ENCODE results near the gene PURA.

Gene PURA

GRCh38 chr5:140110646-140110957, 3.3 kb upstream of the PURA start:
- H3K36me3 ChIP-seq (ENCODE audit: insufficient read depth, low read depth, low read length): no peaks in the 10 kb centered on the region
- H3K4me1 ChIP-seq (ENCODE audit: insufficient read depth, low read length): peaks cover 21% of the 10 kb centered on the region
- no peak overlapping the region for H3K27ac ChIP-seq (ENCODE audit: low read length)
- H3K9me3 ChIP-seq (ENCODE audit: insufficient read depth, low read depth, low read length): no peaks in the 10 kb centered on the region; the same call in 1 of the 2 replicates
- no peak overlapping the region for H3K9ac ChIP-seq (ENCODE audit: low read depth, low read length)
- H3K27me3 ChIP-seq (ENCODE audit: insufficient read depth, low read length): peaks cover 88% of the 10 kb centered on the region
- peak overlapping the region; percentile 25; the same call in 1 of the 2 replicates for H3K4me3 ChIP-seq (ENCODE audit: low read length)

DNA sequence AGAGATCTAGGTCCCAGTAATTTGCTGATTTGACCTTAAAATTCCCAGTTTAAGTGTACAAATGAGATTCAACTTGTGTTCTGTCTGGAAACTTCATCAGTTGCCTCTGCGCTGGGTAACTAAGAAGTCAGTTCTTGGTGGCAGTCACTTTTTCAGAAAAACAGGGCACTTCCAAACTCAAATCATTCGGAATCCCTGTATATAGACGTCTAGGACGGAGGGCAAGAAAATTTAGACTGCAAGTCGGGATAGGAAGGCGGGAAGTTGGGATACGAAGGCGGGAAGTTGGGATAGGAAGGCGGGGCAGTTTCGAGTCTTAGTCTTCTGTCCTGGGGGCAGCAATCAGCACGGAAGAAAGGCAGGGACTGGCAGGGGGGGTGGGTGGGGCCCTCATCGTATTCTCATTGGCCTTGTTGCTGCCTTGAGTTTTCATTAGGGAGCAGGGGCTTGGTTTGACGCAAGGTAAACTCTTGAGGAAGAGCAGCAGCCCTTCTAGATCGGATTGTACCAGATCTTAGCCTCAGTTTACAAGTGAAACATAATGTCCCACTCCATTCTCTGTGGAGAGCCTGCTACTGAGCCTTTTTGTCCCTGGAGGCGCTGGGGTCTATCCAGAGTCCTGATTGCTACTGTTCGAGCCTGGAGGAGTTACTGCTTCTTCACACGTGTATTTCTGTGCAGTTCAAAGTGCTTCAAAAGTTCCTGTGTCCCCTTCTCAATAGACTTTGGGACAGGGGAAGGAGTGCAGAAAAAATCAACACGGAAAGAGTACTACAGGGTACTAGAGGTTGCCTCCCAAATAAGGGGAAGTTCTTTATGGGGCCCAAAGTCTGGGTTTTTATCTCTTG, 2.7 kb upstream of the PURA start:
- H3K27ac ChIP-seq (ENCODE audit: low read length): no peak overlapping the region
- H3K4me3 ChIP-seq (ENCODE audit: low read length): peak overlapping the region; percentile 25
- H3K27me3 ChIP-seq (ENCODE audit: insufficient read depth, low read length): peaks cover 88% of the 10 kb centered on the region

DNA sequence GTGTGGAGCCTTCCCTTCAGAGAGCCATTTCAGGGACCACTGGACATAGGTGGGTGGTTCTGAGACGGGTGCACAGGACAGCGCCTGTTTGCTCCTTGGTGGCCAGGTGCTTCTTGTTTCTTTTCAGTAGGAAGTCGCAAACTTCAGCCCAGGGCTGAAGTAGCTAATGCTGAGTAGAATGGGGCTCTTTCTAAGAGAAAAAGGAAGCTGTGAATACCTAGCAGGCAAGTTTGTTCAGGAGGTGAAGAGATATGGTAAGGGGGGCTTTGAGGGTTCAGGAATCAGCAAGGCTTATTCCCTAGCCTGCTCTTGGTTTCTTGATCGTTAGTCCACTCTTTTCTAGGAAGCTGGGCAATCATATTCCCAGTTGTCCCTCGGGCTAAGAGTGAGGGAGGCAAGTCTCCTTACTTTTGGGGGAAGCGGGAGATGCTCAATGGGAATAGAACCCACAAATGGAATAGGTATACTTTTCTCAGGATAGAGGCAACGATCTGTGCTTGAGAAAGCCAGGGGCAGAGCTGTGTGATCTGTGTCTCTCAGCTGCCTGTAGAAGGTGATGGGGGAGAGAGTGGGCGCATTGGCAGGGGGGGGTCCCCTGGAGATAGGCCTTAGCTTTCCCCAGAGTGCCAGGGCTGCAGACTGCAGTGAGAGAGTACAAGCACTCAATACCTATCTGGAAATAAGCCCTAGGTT, 1.9 kb upstream of the PURA start:
- Histone ChIP-seq H3K27me3 (ENCODE audit: insufficient read depth, low read length) (peaks cover 88% of the 10 kb centered on the region), H3K4me3 (ENCODE audit: low read length) (peak overlapping the region; percentile 79), H3K27ac (ENCODE audit: low read length) (no peak overlapping the region), H3K4me1 (ENCODE audit: insufficient read depth, low read length) (peaks cover 16% of the 10 kb centered on the region), H3K9me3 (ENCODE audit: insufficient read depth, low read depth, low read length) (no peaks in the 10 kb centered on the region; the same call in 1 of the 2 replicates), H3K36me3 (ENCODE audit: insufficient read depth, low read depth, low read length) (no peaks in the 10 kb centered on the region), H3K9ac (ENCODE audit: low read depth, low read length) (no peak overlapping the region)

More for the DNA sequence above, 2.7 kb upstream of the PURA start:
- no peaks in the 10 kb centered on the region; the same call in 1 of the 2 replicates for H3K9me3 ChIP-seq (ENCODE audit: insufficient read depth, low read depth, low read length)
- peaks cover 21% of the 10 kb centered on the region for H3K4me1 ChIP-seq (ENCODE audit: insufficient read depth, low read length)
- H3K36me3 ChIP-seq (ENCODE audit: insufficient read depth, low read depth, low read length): no peaks in the 10 kb centered on the region
- H3K9ac ChIP-seq (ENCODE audit: low read depth, low read length): no peak overlapping the region

- Histone ChIP-seq H3K27me3 (ENCODE audit: insufficient read depth, low read length) (peaks cover 92% of the 10 kb centered on the region), H3K27ac (ENCODE audit: low read length) (no peak overlapping the region), H3K4me1 (ENCODE audit: insufficient read depth, low read length) (peaks cover 22% of the 10 kb centered on the region), H3K4me3 (ENCODE audit: low read length) (peak overlapping the region; percentile 79), H3K9ac (ENCODE audit: low read depth, low read length) (no peak overlapping the region), H3K9me3 (ENCODE audit: insufficient read depth, low read depth, low read length) (no peaks in the 10 kb centered on the region; the same call in 1 of the 2 replicates), H3K36me3 (ENCODE audit: insufficient read depth, low read depth, low read length) (no peaks in the 10 kb centered on the region)
These were observed 1.2 kb upstream of the PURA start for GRCh38 chr5:140112685-140113179.

GRCh38 chr5:140113180-140113698, 670 bp upstream of the PURA start:
- peak overlapping the region; percentile 79 for H3K4me3 ChIP-seq (ENCODE audit: low read length)
- peaks cover 93% of the 10 kb centered on the region for H3K27me3 ChIP-seq (ENCODE audit: insufficient read depth, low read length)
- H3K4me1 ChIP-seq (ENCODE audit: insufficient read depth, low read length): peaks cover 26% of the 10 kb centered on the region
- 0 out of 2 replicates have a peak overlapping the region, but pooled peaks have one; percentile 23 for H3K9ac ChIP-seq (ENCODE audit: low read depth, low read length)
- H3K27ac ChIP-seq (ENCODE audit: low read length): no peak overlapping the region
- H3K36me3 ChIP-seq (ENCODE audit: insufficient read depth, low read depth, low read length): no peaks in the 10 kb centered on the region
- H3K9me3 ChIP-seq (ENCODE audit: insufficient read depth, low read depth, low read length): no peaks in the 10 kb centered on the region; the same call in 1 of the 2 replicates

- H3K4me3 ChIP-seq (ENCODE audit: low read length): peak overlapping the region; percentile 85
- H3K27me3 ChIP-seq (ENCODE audit: insufficient read depth, low read length): peaks cover 80% of the 10 kb centered on the region
- peak overlapping the region; percentile 54; the same call in 1 of the 2 replicates for H3K9ac ChIP-seq (ENCODE audit: low read depth, low read length)
- H3K36me3 ChIP-seq (ENCODE audit: insufficient read depth, low read depth, low read length): no peaks in the 10 kb centered on the region
- no peaks in the 10 kb centered on the region; the same call in 1 of the 2 replicates for H3K9me3 ChIP-seq (ENCODE audit: insufficient read depth, low read depth, low read length)
- H3K4me1 ChIP-seq (ENCODE audit: insufficient read depth, low read length): peaks cover 25% of the 10 kb centered on the region
- H3K27ac ChIP-seq (ENCODE audit: low read length): no peak overlapping the region
These were observed 654 bp downstream of the PURA start for GRCh38 chr5:140114341-140115185.

DNA sequence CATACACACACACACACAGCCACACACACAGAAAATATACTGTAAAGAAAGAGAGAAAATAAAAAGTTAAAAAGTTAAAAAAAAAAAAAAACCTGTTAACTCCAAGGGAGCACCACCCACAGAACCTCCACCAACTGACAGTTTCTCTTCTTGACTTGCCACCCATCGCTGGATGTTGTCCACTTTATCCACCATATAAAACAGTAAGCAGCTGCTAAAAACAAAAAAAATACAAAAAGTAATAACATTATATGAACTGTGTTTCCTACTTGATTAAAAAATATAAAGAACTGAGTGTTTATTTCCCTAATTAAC, 1.2 kb downstream of the PURA start:
- Histone ChIP-seq H3K9me3 (ENCODE audit: insufficient read depth, low read depth, low read length) (no peaks in the 10 kb centered on the region; the same call in 1 of the 2 replicates), H3K27ac (ENCODE audit: low read length) (no peak overlapping the region), H3K27me3 (ENCODE audit: insufficient read depth, low read length) (peaks cover 74% of the 10 kb centered on the region), H3K9ac (ENCODE audit: low read depth, low read length) (no peak overlapping the region), H3K36me3 (ENCODE audit: insufficient read depth, low read depth, low read length) (no peaks in the 10 kb centered on the region), H3K4me1 (ENCODE audit: insufficient read depth, low read length) (peaks cover 25% of the 10 kb centered on the region), H3K4me3 (ENCODE audit: low read length) (peak overlapping the region; percentile 85)

DNA sequence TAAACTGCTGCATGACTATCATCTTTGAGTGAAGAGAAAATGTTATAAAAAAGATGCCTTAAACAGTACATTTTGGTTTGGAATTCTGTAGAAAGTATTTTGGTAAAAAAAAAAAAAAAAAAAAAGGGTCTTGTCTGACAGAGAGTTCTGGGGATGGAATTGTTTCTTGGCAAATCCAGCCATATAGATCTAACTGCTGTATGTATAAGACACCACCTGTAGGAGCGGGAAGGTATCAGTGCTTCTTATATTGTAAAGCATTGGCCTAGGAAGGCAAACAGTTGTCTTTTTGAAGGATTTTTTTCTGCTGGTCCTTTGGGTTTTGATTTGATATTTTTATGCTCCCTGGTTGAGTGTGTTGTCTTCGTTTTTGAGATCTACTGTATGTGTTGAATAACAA, 2.8 kb downstream of the PURA start:
- peaks cover 20% of the 10 kb centered on the region for H3K4me1 ChIP-seq (ENCODE audit: insufficient read depth, low read length)
- no peaks in the 10 kb centered on the region; the same call in 1 of the 2 replicates for H3K9me3 ChIP-seq (ENCODE audit: insufficient read depth, low read depth, low read length)
- no peak overlapping the region for H3K9ac ChIP-seq (ENCODE audit: low read depth, low read length)
- H3K27ac ChIP-seq (ENCODE audit: low read length): no peak overlapping the region
- no peak overlapping the region for H3K4me3 ChIP-seq (ENCODE audit: low read length)
- no peaks in the 10 kb centered on the region for H3K36me3 ChIP-seq (ENCODE audit: insufficient read depth, low read depth, low read length)
- peaks cover 59% of the 10 kb centered on the region for H3K27me3 ChIP-seq (ENCODE audit: insufficient read depth, low read length)

DNA sequence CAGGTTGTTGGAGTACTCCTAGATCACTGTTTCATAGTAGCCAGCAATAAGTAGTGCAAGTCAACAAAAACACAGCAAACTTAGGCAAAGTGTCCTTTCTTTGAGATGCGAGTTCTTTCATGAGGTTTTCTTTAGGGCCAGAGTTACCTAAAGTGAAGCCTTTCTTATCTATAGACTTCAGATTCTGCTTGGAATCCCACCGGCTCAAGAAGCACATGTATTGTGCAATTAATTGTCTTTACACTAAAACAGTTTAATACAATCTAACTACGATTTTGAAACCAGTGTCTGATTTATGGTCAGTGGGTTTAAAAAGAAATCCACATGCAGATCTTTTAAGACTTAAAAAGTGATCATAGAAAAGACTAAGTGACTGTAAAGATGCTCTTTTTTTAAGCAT, 3.6 kb downstream of the PURA start:
- Histone ChIP-seq H3K9me3 (ENCODE audit: insufficient read depth, low read depth, low read length) (no peaks in the 10 kb centered on the region), H3K4me1 (ENCODE audit: insufficient read depth, low read length) (peaks cover 16% of the 10 kb centered on the region), H3K27ac (ENCODE audit: low read length) (no peak overlapping the region), H3K36me3 (ENCODE audit: insufficient read depth, low read depth, low read length) (no peaks in the 10 kb centered on the region), H3K27me3 (ENCODE audit: insufficient read depth, low read length) (peaks cover 51% of the 10 kb centered on the region), H3K4me3 (ENCODE audit: low read length) (no peak overlapping the region), H3K9ac (ENCODE audit: low read depth, low read length) (no peak overlapping the region)

DNA sequence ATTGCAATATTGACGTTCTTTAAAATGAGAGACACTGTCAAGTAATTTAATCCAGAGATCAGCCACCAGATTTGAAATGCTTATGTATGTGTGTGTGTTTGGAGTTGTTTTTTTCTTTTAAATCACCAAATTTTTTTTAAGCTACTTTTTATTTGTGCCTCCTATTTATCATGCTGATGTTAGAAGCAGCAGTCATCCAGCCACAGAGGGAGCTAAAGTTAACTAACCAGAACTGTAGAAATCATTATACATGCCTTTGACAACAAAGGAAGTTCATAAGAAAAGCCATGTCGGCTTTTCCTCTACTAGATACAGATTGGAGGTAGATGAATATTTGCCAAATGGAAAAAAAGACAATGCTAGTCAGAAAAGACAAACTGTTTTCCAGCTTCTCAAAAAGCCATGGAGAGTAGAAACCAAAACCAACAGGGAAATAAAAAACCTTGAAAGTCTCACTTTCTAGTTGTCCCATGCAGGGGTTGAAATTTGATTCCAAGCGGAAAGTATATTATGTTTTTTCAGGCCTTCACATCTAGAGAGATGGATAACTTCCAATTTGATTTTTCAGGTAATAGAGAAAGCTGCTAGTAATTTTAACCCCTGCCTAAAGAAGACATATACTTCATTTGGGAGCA, 4.5 kb downstream of the PURA start:
- H3K27me3 ChIP-seq (ENCODE audit: insufficient read depth, low read length): peaks cover 42% of the 10 kb centered on the region
- H3K9ac ChIP-seq (ENCODE audit: low read depth, low read length): no peak overlapping the region
- H3K27ac ChIP-seq (ENCODE audit: low read length): no peak overlapping the region
- peaks cover 14% of the 10 kb centered on the region for H3K4me1 ChIP-seq (ENCODE audit: insufficient read depth, low read length)
- H3K36me3 ChIP-seq (ENCODE audit: insufficient read depth, low read depth, low read length): no peaks in the 10 kb centered on the region
- H3K9me3 ChIP-seq (ENCODE audit: insufficient read depth, low read depth, low read length): no peaks in the 10 kb centered on the region
- no peak overlapping the region for H3K4me3 ChIP-seq (ENCODE audit: low read length)

GRCh38 chr5:140125637-140126036, 11.7 kb downstream of the PURA start, which contains the start of gene IGIP:
Gene IGIP (plus strand): TSS chr5:140125937. CDS start chr5:140128477, 2,540 bp downstream.
- Histone ChIP-seq H3K36me3 (ENCODE audit: insufficient read depth, low read depth, low read length) (no peaks in the 10 kb centered on the region), H3K27ac (ENCODE audit: low read length) (no peak within 1 kb of the TSS), H3K9ac (ENCODE audit: low read depth, low read length) (no peak within 1 kb of the TSS), H3K4me3 (ENCODE audit: low read length) (no peak within 1 kb of the TSS), H3K9me3 (ENCODE audit: insufficient read depth, low read depth, low read length) (no peaks in the 10 kb centered on the region), H3K4me1 (ENCODE audit: insufficient read depth, low read length) (no peaks in the 10 kb centered on the region), H3K27me3 (ENCODE audit: insufficient read depth, low read length) (no peaks in the 10 kb centered on the region)
